RCC 7860 (cell line): ENCODE data around the gene SLC7A8.

ENCODE experiments used
- DNase-seq: peaks from one replicate; pipeline ENCODE4 v3.0.0-alpha.2; 2015; ENCODE audit warnings: low spot score
- FAIRE-seq: peaks from 2 replicates; lab custom pipeline; 2012; peaks lifted over from hg19 to GRCh38; lab: Jason Lieb, UNC

Gene SLC7A8

GRCh38 chr14:23160924-23161522 lies 22.4 kb downstream of the SLC7A8 start:
- no peak for FAIRE-seq
- peak; percentile 22 for DNase-seq

DNA sequence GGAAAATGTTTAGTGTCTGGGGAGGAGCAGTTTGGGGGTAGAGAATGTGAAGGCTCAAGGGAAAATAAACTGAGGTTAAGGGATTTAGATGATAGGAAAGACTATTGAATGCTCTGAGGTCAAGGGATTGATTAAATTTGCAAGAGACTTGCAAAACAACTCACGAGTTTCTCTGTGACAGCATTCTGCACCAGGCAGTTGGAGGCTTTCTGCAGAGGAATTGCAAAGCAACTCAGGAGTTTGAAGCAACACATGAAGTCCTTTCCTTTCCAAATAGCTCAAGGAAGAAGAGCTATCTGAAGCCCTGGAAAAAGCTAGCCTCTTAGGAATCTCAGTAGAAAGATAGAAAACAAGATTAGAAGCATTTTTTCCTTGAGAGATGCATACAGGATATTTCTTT lies 23.9 kb downstream of the SLC7A8 start:
- no peak for FAIRE-seq

GRCh38 chr14:23158779-23159178 lies 24.7 kb downstream of the SLC7A8 start:
- FAIRE-seq (no peak), DNase-seq (no peak)

More for the DNA sequence above, 23.9 kb downstream of the SLC7A8 start:
- no peak for DNase-seq

GRCh38 chr14:23154964-23155587 lies 28.4 kb downstream of the SLC7A8 start:
- peak; percentile 45 for DNase-seq
- FAIRE-seq: no peak

GRCh38 chr14:23153851-23154796 lies 29.3 kb downstream of the SLC7A8 start:
- DNase-seq (no peak), FAIRE-seq (no peak)

GRCh38 chr14:23151342-23151741 lies 32.1 kb downstream of the SLC7A8 start:
- FAIRE-seq (no peak), DNase-seq (no peak)

DNA sequence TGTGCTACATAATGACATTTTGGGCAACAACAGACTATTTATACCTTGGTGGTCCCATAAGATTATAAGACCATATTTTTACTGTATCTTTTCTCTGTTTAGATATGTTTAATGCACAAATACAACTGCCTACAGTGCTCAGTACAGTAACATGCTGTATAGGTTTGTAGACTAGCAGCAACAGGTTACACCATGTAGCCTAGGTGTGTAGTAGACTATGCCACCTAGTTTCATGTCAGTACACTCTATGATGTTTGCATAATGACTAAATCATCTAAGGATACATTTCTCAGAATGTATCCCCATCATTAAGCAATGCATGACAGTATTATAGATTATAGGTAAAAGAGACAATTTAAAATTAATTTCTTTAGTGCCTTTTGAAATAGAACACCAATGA lies 33.7 kb downstream of the SLC7A8 start:
- FAIRE-seq (no peak), DNase-seq (no peak)

- DNase-seq: no peak
- FAIRE-seq: no peak
These were observed 34.7 kb downstream of the SLC7A8 start for GRCh38 chr14:23148591-23149249.

GRCh38 chr14:23147676-23148075 lies 35.8 kb downstream of the SLC7A8 start:
- FAIRE-seq: no peak

GRCh38 chr14:23146980-23147379 lies 36.5 kb downstream of the SLC7A8 start:
- no peak for FAIRE-seq

More at GRCh38 chr14:23147676-23148075, 35.8 kb downstream of the SLC7A8 start:
- no peak for DNase-seq

DNA sequence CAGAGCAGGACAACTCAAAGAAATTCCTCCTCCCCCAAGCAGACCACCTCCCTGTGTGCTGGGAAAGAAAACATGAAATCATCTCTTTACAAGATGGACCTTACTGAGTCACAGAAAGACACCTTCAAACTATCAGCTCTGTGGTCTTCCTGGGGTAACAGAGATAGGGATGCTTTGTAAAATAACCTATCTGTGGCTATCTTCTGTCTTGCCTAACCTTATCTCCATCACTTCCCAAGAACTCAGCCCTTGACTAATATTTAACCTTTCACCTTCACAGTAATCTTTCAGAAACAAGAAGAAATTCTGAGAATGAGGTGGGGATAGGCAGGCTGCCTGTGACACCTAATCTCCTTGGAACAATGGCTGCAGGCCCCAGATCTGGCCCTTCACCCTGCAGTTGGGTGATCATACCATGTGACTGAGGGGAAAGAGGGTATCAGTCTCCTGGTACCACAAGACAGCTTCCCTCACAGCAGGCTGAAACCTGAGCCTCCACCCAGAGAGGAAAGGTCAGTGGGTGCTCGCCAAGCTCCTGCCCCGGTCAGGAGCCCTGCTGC lies 37.0 kb downstream of the SLC7A8 start:
- no peak for FAIRE-seq
- DNase-seq: no peak

More at GRCh38 chr14:23146980-23147379, 36.5 kb downstream of the SLC7A8 start:
- DNase-seq: no peak

- no peak for DNase-seq
- FAIRE-seq: no peak
These were observed 37.6 kb downstream of the SLC7A8 start for GRCh38 chr14:23145794-23146350.

GRCh38 chr14:23143911-23144310 lies 39.5 kb downstream of the SLC7A8 start:
- no peak for FAIRE-seq
- no peak for DNase-seq

DNA sequence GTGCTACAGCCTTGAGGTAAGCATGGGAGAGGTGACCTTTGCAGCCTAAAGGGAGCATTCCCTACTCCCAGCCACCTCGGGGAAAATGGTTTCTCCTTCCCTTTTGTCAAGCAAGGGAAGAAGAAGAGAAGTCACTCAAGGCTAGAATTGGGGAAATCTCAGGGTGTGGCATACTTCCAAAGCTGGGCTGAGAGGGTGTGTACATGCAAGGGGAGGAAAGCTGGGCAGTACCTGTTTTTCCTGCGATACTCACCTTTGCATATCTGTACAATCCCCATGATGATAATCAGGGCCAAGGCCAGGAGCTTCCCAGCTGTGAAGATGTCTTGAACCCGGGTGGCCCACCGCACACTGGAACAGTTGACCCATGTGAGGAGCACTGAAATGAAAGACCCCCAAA lies 40.6 kb downstream of the SLC7A8 start:
- FAIRE-seq: no peak
- DNase-seq: no peak

DNA sequence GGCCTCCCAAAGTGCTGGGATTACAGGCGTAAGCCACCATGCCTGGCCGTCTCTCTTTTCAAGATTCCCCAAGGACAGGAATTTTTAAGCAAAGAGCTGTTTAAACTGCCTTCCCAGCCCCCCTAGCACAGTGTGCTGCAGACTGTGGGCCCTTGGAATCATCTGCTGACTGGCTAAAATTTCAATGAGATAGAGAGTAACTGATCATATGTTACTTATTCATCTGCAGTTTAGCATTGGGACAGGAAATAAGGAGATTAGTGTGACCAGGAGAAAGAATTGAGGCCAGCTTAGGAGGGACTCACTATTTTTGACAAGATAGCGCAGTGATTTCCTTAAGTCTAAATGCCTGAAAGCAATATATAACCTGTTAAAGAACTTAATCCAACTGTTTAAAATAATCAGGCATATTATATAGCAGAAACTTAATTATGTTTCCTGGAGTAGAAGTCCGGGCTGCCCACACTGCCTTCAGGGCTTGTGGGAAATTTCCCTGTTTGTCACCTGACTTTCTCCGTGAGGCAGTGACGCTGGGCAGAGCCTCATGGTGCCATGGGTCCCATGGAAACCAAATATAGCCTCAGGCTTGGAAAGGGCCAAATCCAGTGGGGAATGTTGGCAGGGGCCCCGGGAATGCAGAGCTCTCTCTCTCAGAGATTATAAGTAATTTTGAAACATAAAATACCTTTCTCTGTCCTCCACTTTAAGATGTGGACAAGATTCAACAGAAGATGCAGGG lies 41.6 kb downstream of the SLC7A8 start:
- no peak for DNase-seq
- FAIRE-seq: no peak

DNA sequence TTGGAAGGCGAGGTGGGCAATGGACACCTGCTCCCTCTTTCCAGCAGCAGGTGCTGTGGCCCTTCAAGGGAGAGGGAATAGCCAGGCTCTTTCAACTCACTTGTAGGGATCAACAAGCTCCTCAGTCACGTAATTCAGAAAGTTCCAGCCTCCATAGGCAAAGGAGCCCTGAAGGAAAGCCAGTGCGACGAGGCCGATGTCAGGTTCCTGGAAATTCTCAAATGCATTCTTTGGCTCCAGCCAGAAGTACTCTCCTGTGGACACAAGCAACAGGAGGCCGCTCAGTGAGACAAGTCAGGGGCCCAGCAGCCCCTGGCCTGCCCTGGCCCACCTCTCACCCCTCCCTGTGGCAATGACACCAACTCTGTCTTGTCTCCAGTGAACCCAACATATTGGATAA lies 43.1 kb downstream of the SLC7A8 start:
- DNase-seq: no peak
- FAIRE-seq: no peak

GRCh38 chr14:23139874-23140273 lies 43.6 kb downstream of the SLC7A8 start:
- FAIRE-seq (no peak), DNase-seq (no peak)

GRCh38 chr14:23137813-23138535 lies 45.5 kb downstream of the SLC7A8 start:
- FAIRE-seq (no peak), DNase-seq (no peak)

- DNase-seq (no peak), FAIRE-seq (no peak)
These were observed 46.2 kb downstream of the SLC7A8 start for GRCh38 chr14:23137192-23137812.
